Tibial nerve (tissue), 4 donors: ENCODE data around the gene CSNK1G1.

ENCODE experiments used
- CTCF ChIP-seq, 5 experiments: fragments of 200-600 bp in 3 of 5; fragments of 450-650 bp in 2 of 5; sonication (generic) in 3 of 5; IDR thresholded peaks; one replicate each; pipeline ENCODE4 v1.5.1; 2016 to 2019; ENCODE audit warnings: antibody characterized with exemption in 5 of 5, mild to moderate bottlenecking in 3 of 5, moderate library complexity in 2 of 5
- EP300 ChIP-seq, 2 donors: sonication (generic); formaldehyde crosslinking; IDR thresholded peaks; one replicate each; pipeline ENCODE4 v1.6.1; 2017; ENCODE audit warnings: antibody characterized with exemption in 2 of 2, mild to moderate bottlenecking in 1 of 2
- POLR2A ChIP-seq, 2 donors: fragments of 450-650 bp; IDR thresholded peaks; one replicate each; pipeline ENCODE4 v1.6.1; 2017; ENCODE audit warnings: antibody characterized with exemption in 2 of 2, mild to moderate bottlenecking in 2 of 2, moderate library complexity in 2 of 2

DNA sequence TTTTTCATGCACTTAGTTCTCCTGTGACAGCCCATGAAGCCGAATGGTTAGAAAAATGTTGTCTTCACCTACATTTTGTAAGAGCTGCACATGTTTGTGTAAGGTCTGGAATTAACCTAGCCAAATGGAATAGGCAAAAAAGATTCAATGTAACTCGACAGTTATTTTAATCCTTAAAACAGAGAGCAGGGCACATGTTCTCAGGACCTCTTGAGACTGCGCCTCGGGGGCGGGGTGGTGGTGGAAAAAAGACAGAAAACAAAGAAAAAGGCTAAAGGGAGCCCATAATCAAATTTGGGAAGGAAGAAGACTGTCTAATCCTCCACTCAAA is 702 bp upstream of the CSNK1G1 start:
- no peak for TF ChIP-seq CTCF (IDR thresholded peaks at IDR 0.05)
- TF ChIP-seq EP300 (IDR thresholded peaks at IDR 0.05): no peak
- TF ChIP-seq POLR2A (IDR thresholded peaks at IDR 0.05): no peak
